HT1080 (cell line): ENCODE data around the gene HOXD3. TPM values are rescaled to one million over a fixed set of nuclear protein-coding genes. Genes with fewer than 3 reads are reported as not detected.

Source experiments
- DNase-seq: peaks from one replicate; pipeline ENCODE4 v3.0.0-alpha.2; 2015; ENCODE audit warnings: low read depth
- total RNA-seq: library from RNA; depleted of rRNA; stranded (reverse); fragments of >200 nt; shearing (Covaris generic); gene quantifications from 2 replicates; pipeline ENCODE4 v1.2.3, GENCODE V29; 2014

HOXD3 gene
- total RNA-seq, 1 experiment from 2014 or later = not detected

DNA sequence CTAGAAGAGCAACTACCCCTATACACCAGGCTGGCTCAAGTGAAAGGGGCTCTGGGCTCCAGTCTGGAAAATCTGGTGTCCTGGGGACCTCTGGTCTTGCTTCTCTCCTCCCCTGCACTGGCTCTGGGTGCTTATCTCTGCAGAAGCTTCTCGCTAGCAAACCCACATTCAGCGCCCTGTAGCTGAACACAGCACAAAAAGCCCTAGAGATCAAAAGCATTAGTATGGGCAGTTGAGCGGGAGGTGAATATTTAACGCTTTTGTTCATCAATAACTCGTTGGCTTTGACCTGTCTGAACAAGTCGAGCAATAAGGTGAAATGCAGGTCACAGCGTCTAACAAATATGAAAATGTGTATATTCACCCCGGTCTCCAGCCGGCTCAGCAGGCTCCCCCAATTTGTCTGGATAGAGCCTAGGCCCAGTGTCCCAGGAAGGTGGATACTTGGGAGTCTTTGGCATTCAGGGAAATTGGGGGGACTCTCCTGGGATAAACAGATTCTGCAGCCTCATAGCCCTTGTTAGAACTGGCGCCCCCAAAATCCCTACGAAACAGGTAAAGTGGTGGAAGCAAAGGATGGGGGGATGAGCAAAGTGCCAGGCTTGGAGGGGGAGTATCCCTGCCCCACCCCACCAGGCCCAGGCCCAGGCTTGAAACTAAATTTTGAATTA is 8.2 kb upstream of the HOXD3 start:
- no peak for DNase-seq

GRCh38 chr2:176149481-176149938 is 7.6 kb upstream of the HOXD3 start:
- DNase-seq = no peak

DNA sequence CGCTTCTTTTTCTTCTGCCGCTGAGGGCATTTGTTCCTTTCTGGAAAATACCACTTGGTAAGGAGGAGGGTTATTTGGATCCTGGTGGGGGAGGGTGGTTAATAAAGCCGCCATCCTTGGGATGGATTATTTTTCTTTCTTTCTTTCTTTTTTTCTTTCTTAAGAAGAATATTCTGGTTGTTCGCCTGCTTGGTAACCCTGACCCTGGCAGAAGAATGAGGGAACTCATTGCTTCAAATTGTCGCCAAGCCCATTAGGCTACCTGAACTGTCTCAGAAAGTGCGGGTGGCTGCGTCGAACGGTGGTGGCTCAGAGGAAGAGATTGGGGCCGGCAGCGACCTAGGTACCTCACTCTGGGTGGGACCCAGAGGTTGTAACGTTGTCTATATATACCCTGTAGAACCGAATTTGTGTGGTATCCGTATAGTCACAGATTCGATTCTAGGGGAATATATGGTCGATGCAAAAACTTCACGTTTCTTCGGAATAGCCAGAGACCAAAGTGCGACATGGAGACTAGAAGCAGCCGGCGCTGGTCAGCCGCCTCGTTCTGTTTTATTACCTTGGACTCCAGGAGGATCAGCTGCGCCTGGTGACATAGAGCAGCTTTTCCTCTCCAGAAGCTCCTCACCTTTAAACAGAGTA is 7.0 kb upstream of the HOXD3 start:
- DNase-seq = no peak

DNA sequence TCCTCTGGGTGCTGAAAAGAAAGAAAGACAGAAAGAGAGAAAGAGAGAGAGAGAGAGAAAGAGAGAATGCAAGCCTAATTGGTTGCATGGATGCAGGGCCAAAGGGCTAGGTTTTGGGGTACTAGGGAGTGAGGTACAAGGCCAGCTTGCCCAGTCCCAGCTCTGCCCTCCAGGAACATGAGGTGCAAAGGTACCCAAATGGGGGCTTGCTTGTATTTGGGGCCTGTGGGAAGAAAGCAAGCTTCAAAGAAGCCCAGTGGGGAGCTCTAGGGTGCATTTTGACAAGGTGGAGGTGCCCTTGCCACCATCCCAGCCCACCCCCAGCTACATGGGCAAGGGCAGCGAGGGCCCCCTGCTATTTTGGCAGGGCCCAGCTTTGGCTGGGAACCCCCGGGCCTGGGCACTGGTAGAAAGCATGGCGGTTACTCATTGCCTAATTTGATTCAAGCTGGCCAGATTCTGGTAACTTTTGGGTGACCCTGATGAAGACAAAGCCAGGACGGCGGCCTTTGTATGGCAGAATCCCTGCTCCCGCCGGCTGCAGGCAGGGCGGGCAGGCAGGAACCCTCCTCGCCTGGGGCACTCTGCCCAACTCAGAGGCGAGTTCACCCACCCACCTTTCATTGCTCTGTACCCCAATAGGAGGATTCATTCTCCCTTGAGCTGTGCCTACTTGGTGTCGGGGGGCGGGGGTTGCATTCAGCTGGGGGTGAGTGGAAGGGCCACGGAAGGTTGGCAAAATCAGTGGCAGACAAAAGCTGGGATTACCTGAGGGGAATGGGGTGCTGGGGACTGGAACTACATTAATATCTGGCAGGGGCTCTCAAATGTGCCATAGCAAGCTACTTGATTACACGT is 6.3 kb upstream of the HOXD3 start:
- no peak for DNase-seq

DNA sequence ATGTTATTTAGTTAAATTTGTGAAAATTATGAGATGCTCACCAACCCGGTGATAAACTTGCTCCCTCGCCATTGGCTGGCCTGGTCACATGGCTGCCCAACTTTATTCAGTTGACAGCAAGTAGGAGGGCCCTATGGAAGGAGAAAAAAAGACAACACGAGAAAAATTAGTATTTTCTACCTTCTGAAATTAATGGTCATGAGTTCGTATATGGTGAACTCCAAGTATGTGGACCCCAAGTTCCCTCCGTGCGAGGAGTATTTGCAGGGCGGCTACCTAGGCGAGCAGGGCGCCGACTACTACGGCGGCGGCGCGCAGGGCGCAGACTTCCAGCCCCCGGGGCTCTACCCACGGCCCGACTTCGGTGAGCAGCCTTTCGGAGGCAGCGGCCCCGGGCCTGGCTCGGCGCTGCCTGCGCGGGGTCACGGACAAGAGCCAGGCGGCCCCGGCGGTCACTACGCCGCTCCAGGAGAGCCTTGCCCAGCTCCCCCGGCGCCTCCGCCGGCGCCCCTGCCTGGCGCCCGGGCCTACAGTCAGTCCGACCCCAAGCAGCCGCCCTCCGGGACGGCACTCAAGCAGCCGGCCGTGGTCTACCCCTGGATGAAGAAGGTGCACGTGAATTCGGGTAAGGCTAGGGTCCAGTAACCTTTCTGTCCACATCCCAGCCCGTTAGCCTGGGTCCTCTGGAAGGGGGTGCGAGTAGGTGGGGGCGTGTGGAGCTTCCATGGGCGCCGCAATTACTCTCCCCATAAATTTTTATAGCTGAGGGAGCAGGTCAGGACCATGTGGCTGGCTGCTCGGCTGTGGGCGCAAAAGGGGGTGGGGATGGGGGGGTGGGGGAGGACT is 5.4 kb upstream of the HOXD3 start, which contains the start of gene HOXD4:
Gene HOXD4 (plus strand): TSS at position 109 of the 846 bp plus-strand sequence. CDS start 84 bp downstream, at position 193.
- DNase-seq = no peak

GRCh38 chr2:176152350-176153181 is 4.5 kb upstream of the HOXD3 start:
- DNase-seq = no peak

- DNase-seq = no peak
These were observed 2.4 kb upstream of the HOXD3 start for GRCh38 chr2:176154576-176155252.

DNA sequence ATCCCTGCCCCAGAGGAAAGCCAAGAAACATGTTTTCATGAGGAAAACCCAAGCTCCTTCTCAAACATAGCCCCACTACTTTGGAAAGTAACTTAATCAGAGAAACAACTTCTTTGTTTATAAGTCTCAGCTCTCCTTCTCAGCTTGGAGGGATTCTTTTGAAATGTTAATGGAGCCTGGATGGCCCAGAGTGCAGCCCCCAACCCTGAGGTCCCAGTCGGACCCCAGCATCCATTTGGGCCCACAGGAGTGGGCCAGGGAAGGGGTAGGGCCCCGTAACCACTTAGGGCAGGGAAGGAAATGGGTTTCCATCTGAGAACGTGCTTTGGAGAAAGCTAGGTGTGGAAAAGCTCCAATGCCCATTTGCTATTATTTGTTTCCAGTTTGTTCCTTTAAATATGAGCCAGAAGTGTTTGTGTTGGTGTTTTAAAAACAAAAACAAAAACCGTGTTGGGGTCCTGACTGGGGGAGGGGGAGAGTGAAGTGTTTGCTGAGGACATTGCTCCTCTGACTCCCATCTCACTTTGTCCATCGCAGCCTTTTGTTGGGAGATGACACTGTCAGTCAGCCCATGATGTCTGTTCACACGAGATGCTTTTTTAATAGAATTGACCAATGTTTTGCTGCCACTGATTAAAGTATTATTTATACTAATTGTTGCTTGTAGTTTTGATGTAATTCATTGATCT is 1.6 kb upstream of the HOXD3 start:
- no peak for DNase-seq

DNA sequence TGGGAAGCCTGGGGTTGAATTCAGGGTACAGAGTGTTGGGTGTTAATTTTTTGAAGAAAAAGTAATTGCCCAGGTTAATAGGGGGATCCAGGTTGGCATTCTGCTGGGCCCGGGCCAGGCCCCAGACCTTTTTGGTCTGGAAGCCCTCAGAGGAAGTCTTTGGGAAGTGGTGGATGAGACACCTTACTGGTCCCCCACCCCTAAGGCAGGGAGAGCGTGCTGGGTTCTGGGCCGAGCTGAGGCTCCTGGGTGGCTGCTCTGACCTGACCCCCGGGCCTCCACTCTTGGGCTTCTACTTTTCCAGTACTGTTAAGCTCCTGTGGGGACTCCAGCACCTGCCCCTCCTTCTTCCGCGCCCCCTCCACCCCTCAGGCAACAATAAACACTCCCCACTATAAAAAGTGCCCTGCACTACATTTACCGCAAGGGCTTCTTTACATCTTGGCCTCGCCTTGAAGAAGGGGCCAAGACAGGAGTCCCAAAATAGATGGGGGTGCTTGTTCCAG is 753 bp upstream of the HOXD3 start:
- no peak for DNase-seq

- no peak for DNase-seq
These were observed 535 bp downstream of the HOXD3 start for GRCh38 chr2:176157499-176158185.

GRCh38 chr2:176158186-176158591 is 1.1 kb downstream of the HOXD3 start:
- DNase-seq = no peak

GRCh38 chr2:176158855-176159662 is 2.0 kb downstream of the HOXD3 start:
- no peak for DNase-seq

GRCh38 chr2:176159663-176160250 is 2.6 kb downstream of the HOXD3 start:
- DNase-seq = no peak

DNA sequence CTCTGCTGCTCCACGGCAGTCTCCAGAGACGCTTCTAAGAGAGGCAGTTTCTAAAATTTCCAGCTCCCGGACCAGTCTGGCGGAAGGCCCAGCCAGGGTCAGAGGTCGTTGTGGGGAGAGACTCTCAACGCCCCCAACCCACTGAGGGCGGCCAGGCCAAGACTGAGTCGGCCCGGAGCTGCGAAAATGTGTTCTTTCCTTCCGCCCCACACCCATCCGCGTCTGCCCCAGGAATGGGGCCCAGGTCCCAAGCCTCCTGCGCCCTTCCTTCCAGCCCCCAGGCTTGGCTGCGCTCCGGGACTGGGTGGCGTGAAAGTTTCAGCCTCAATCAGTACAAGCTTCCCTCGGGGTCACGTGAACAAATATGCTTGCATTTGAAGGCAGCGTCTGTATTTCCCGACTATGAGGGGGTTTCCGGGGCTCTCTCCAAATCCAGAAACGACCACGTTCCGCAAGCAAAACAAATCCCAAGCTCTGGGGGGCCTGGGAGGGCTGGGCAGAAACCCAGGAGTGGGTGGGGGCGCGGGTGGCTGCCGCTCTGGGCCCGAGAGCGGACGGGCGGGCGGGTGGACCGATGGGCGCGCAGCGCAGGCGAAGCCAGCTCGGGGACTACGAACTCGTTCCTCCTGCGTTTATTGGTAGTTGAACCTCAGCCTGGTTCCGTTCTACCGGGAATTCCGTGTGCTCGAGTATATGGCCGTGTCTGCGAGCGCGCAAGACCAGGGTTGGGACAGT is 3.3 kb downstream of the HOXD3 start:
- no peak for DNase-seq

DNA sequence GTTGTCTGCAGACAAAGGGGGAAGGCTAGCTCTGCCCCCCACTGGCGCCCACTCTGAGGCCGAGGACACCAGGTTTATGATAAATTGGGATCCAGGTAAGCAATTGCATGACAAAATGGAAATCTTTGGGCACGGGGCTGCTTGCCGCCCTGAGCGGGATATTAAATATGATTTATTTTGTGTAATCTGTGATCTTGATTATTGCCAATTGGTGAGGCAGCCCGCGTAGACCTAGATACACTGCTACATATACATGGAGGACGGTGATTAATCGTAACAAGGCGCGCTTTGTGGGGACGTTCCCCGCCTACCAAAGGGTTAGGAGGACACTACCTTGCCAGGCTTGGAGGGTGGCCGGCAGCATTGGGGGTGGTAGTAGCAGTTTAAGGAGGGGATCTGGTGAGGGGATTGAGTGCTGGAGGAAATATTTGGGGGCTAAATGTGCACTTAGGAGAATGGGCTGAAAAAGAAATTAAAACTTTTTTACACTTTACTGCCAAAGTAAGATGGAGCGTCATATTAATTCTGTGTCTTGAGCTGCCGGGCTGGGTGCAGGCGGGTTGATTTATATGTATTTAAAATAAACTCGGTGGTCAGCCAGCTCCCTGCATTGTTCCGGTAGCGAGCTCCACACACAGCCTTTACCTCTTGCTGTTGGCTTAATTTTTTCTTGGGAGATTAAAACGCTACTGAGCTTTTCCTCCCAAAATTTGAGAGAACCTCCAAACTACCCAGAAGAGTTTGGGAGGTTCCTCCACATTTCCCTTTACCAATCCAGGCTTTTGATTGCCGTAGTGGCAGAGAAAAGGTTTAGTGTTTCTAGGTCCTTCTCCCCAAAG is 4.1 kb downstream of the HOXD3 start:
- DNase-seq = no peak
